ENCODE results near the gene CALCR. TPM values are rescaled to one million over a fixed set of nuclear protein-coding genes. Genes with fewer than 3 reads are reported as not detected.

The CALCR gene
- total and polyA plus RNA-seq, 2 donors (not counting 1 experiment from before 2014, with no cell fraction given): not detected

DNA sequence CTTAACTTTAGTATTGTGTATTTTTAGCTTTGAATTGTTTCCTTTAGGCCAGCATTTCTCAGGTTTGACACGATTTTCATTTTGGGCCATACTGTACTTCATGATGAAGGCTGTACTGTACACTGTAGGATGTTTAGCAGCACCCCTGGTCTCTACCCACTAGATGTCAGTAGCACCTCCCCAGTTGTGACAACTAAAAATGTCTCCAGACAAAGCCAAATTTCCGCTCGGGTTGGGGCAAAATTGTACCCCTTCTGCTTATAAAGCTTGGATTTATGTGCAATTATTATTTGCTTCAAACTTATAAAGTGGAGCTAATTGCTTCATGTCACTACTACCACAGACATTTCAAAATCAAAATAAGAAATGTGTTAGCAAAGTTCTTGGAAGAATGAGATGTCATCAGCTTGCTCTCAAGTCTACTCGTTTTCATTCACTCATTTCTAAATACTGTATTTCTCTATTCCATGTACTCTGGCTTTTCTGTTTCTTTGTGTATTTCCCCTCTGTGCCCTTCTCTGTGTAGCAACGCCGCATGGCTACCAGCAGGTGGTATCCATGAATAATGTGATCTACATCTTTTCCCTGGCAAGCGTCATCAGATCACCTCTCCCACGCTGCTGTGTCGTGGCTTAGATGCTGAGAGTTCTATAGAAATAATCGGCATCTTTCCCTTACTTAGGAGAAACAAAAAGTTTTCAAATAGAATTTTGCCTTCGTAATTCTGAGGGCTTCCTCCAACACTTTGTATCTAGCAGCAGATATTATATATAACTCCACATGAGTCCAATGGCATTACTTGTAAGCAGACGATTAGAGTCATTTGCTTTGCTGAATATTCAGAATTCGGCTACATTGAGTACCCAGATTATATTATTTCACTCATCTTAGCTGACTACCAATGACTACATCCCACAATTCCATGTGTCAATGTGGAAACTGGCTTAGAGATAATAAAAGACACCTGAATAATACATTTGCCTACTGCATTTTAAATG, 47.8 kb upstream of the CALCR start:
- Histone ChIP-seq H3K9me3 (ENCODE audit: control extremely low read depth in 1 of 3, control insufficient read depth in 2 of 3, insufficient read depth in 1 of 3, low read length in 2 of 3) (no peaks in the 10 kb centered on the region), H3K36me3 (replicated peaks in 1 of 2; ENCODE audit: control extremely low read depth in 1 of 2, control insufficient read depth in 1 of 2, extremely low read depth in 1 of 2, insufficient read depth in 2 of 2, low read length in 1 of 2) (no peaks in the 10 kb centered on the region), H3K79me2 (ENCODE audit: control insufficient read depth, insufficient read depth, low read length) (no peaks in the 10 kb centered on the region), H2AFZ (ENCODE audit: insufficient read depth, low read depth, low read length, poor library complexity, severe bottlenecking) (no peak overlapping the region), H3K4me2 (replicated peaks; ENCODE audit: low read depth, low read length, poor library complexity, severe bottlenecking) (no peak overlapping the region), H3K4me3 (ENCODE audit: control extremely low read depth in 1 of 5, extremely low read depth in 1 of 5, insufficient read depth in 1 of 5, low read depth in 2 of 5, low read length in 4 of 5) (no peak overlapping the region), H4K20me1 (ENCODE audit: control insufficient read depth, insufficient read depth, low read length, poor library complexity, severe bottlenecking) (no peaks in the 10 kb centered on the region), H3K9ac (ENCODE audit: low read length) (no peak overlapping the region), H3K27ac (ENCODE audit: low read length in 2 of 2) (no peak overlapping the region), H3K27me3 (replicated peaks in 1 of 4; ENCODE audit: control extremely low read depth in 1 of 4, control insufficient read depth in 3 of 4, insufficient read depth in 4 of 4, low read length in 3 of 4) (no peaks in the 10 kb centered on the region), H3K4me1 (ENCODE audit: control insufficient read depth in 2 of 2, insufficient read depth in 2 of 2, low read length in 2 of 2) (no peaks in the 10 kb centered on the region)
- CTCF ChIA-PET: interaction anchor here (1.1 to 1.2 kb wide), 2 partner anchors 601 to 773 kb away, joined by 3 to 4 read pairs; no protein-coding TSS in a partner anchor
- Mint-ChIP-seq H3K9me3 (ENCODE audit: insufficient read depth) (no peaks in the 10 kb centered on the region), H3K27me3 (peaks cover 8% of the 10 kb centered on the region), H3K27ac (no peak overlapping the region), H3K4me1 (no peaks in the 10 kb centered on the region), H3K4me3 (no peak overlapping the region)
- no peak for ATAC-seq (ENCODE audit: low read depth)
- intact Hi-C loops (cut with micrococcal nuclease): no loop called here
- POLR2A ChIA-PET: no interaction called here
- DNase-seq: peak; percentile 5
- TF ChIP-seq, protein P1, sequence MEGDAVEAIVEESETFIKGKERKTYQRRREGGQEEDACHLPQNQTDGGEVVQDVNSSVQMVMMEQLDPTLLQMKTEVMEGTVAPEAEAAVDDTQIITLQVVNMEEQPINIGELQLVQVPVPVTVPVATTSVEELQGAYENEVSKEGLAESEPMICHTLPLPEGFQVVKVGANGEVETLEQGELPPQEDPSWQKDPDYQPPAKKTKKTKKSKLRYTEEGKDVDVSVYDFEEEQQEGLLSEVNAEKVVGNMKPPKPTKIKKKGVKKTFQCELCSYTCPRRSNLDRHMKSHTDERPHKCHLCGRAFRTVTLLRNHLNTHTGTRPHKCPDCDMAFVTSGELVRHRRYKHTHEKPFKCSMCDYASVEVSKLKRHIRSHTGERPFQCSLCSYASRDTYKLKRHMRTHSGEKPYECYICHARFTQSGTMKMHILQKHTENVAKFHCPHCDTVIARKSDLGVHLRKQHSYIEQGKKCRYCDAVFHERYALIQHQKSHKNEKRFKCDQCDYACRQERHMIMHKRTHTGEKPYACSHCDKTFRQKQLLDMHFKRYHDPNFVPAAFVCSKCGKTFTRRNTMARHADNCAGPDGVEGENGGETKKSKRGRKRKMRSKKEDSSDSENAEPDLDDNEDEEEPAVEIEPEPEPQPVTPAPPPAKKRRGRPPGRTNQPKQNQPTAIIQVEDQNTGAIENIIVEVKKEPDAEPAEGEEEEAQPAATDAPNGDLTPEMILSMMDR (IDR thresholded peaks at IDR 0.05): peak; percentile 18
- no peak for TF ChIP-seq EZH2 (IDR thresholded peaks at IDR 0.05; ENCODE audit: borderline replicate concordance, insufficient read depth, low read depth, low read length, poor library complexity, severe bottlenecking)
- 75% methylated on average over 7 of the region's 13 CpGs for WGBS (ENCODE audit: insufficient coverage)

DNA sequence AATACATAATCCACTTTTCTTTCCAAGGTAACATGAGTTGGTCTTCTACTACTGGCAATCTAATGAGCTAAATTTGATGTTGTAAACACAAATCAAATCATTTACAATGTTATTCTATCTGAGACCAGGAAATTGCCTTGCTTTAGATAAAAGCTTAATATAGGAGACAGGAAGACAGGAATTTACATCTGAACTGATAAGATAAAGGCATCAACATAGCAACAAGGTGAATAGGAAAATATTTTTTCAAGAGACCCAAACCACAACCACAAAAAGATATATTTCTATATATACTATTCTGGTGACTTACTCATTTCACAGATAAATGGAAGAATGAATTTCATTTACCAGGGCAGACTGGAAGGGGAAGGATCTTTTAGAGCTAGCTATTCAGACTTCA, 46.3 kb upstream of the CALCR start:
- ATAC-seq (ENCODE audit: low read depth): no peak

More for the DNA sequence above, 46.3 kb upstream of the CALCR start:
- no peak overlapping the region for H2AFZ ChIP-seq (ENCODE audit: insufficient read depth, low read depth, low read length, poor library complexity, severe bottlenecking)
- no peak overlapping the region for H3K27ac ChIP-seq (ENCODE audit: low read length in 2 of 2)
- POLR2A ChIA-PET: no interaction called here
- no peaks in the 10 kb centered on the region for H4K20me1 ChIP-seq (ENCODE audit: control insufficient read depth, insufficient read depth, low read length, poor library complexity, severe bottlenecking)
- H3K27me3 ChIP-seq (replicated peaks in 1 of 4; ENCODE audit: control extremely low read depth in 1 of 4, control insufficient read depth in 3 of 4, insufficient read depth in 4 of 4, low read length in 3 of 4): no peaks in the 10 kb centered on the region
- H3K9ac ChIP-seq (ENCODE audit: low read length): no peak overlapping the region
- no peak overlapping the region for H3K4me3 ChIP-seq (ENCODE audit: control extremely low read depth in 1 of 5, extremely low read depth in 1 of 5, insufficient read depth in 1 of 5, low read depth in 2 of 5, low read length in 4 of 5)
- no peaks in the 10 kb centered on the region for H3K9me3 Mint-ChIP-seq (ENCODE audit: insufficient read depth)
- H3K27ac Mint-ChIP-seq: no peak overlapping the region
- no peaks in the 10 kb centered on the region for H3K4me1 ChIP-seq (ENCODE audit: control insufficient read depth in 2 of 2, insufficient read depth in 2 of 2, low read length in 2 of 2)
- H3K9me3 ChIP-seq (ENCODE audit: control extremely low read depth in 1 of 3, control insufficient read depth in 2 of 3, insufficient read depth in 1 of 3, low read length in 2 of 3): no peaks in the 10 kb centered on the region
- no peaks in the 10 kb centered on the region for H3K36me3 ChIP-seq (replicated peaks in 1 of 2; ENCODE audit: control extremely low read depth in 1 of 2, control insufficient read depth in 1 of 2, extremely low read depth in 1 of 2, insufficient read depth in 2 of 2, low read length in 1 of 2)
- DNase-seq: no peak
- intact Hi-C loops (cut with micrococcal nuclease): no loop called here
- H3K27me3 Mint-ChIP-seq: peaks cover 8% of the 10 kb centered on the region
- H3K4me2 ChIP-seq (replicated peaks; ENCODE audit: low read depth, low read length, poor library complexity, severe bottlenecking): no peak overlapping the region
- CTCF ChIA-PET: interaction anchor here (1.1 kb wide), 1 partner anchor 602 kb away, joined by 3 read pairs; no protein-coding TSS in a partner anchor
- TF ChIP-seq EZH2 (IDR thresholded peaks at IDR 0.05; ENCODE audit: borderline replicate concordance, insufficient read depth, low read depth, low read length, poor library complexity, severe bottlenecking): no peak
- TF ChIP-seq, protein P1 (IDR thresholded peaks at IDR 0.05): no peak
- H3K4me1 Mint-ChIP-seq: no peaks in the 10 kb centered on the region
- H3K79me2 ChIP-seq (ENCODE audit: control insufficient read depth, insufficient read depth, low read length): no peaks in the 10 kb centered on the region
- H3K4me3 Mint-ChIP-seq: no peak overlapping the region
